ENCODE measurements around the gene CCL13.

DNA sequence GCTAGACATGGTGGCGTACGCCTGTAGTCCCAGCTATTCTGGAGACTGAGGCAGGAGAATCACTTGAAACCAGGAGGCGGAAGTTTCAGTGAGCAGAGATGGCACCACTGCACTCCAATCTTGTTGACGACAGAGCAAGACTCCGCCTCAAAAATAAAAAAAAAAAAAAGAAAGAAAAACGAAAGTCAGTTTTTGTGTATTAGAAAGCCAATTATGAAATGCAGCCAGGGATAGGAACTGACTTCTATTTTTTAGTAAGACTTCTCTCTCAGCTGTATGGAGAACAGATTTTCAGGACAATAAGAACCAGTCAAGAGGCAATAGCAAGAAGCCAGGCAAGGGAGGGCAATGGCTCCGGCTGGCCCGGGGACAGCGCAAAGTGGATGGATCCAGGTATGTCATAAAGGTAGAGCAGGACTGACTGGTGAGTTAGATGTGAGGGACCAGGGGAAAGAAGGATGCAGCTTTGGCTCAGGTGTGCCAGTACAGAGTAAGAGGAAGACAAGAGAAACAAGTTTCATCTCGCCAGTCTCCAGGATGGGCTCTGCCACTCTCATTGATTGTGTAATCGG lies 19.2 kb downstream of the CCL13 start:
- TF ChIP-seq, protein P1, sequence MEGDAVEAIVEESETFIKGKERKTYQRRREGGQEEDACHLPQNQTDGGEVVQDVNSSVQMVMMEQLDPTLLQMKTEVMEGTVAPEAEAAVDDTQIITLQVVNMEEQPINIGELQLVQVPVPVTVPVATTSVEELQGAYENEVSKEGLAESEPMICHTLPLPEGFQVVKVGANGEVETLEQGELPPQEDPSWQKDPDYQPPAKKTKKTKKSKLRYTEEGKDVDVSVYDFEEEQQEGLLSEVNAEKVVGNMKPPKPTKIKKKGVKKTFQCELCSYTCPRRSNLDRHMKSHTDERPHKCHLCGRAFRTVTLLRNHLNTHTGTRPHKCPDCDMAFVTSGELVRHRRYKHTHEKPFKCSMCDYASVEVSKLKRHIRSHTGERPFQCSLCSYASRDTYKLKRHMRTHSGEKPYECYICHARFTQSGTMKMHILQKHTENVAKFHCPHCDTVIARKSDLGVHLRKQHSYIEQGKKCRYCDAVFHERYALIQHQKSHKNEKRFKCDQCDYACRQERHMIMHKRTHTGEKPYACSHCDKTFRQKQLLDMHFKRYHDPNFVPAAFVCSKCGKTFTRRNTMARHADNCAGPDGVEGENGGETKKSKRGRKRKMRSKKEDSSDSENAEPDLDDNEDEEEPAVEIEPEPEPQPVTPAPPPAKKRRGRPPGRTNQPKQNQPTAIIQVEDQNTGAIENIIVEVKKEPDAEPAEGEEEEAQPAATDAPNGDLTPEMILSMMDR (IDR thresholded peaks at IDR 0.05 in 8 of 11, conservative IDR thresholded peaks at IDR 0.05 in 3 of 11): no peak
- TF ChIP-seq POLR2A (IDR thresholded peaks at IDR 0.05): no peak
